ENCODE data around the gene DCTN2. TPM values are rescaled to one million over a fixed set of nuclear protein-coding genes. Genes with fewer than 3 reads are reported as not detected.
"Not testable (repeated sequence)": the region's sequence is repeated elsewhere in the genome, so short reads cannot be mapped to it uniquely, and the experiment has no call there.

DCTN2 gene
- total and polyA plus RNA-seq, 4 donors, result 28.5 to 66.6 (median 31.2) TPM

DNA sequence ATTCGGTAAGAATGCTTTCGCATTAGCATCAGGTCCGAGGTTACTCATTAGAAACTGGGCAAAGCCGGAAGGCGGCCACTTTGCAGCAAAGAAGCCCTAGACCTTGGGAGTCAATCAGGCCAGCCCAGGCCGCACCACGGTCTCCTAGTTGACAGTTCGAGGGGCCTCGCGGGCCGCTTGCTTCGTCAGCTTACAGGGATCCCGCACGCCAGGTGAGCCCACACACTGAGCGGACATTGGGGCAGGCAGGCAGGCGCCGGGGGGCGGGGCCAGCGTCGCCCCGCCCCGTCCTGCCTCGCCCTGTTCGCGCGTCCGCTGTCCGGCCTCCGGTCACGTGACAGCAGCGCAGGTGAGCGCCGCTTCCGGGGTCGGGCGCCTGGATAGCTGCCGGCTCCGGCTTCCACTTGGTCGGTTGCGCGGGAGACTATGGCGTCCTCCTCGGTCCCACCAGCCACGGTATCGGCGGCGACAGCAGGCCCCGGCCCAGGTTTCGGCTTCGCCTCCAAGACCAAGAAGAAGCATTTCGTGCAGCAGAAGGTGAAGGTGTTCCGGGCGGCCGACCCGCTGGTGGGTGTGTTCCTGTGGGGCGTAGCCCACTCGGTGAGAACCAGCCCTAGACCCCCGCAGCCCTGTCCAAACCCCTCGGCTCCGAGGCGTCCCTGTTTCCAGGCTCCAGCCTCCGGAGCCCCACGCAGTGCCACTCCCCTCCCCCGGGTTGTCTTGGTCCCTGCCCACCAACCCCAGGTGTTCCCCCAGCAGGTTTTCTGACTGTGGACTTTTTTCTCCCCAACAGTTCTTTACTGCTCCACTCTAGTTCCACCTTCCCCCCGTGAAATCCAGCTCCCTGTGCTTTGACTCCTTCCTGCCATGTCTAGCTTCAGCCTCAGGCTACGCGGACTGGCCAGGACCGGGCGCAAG is 44.1 kb upstream of the DCTN2 start, which contains the start of gene PIP4K2C:
TSS of gene PIP4K2C (plus strand) at position 329 of the 918 bp plus-strand sequence. CDS start at position 427, 98 bp downstream.
- under 1% methylated on average over 69 of the region's 69 CpGs for WGBS
- Histone ChIP-seq H3K27ac (ENCODE audit: low read depth in 1 of 2, low read length in 2 of 2) (peak within 1 kb of the TSS; percentile 54 to 55), H3K27me3 (ENCODE audit: control insufficient read depth in 4 of 4, insufficient read depth in 4 of 4, low read length in 3 of 4) (no peaks in the 10 kb centered on the region), H3K9me3 (ENCODE audit: control insufficient read depth in 4 of 4, low read length in 3 of 4) (no peaks in the 10 kb centered on the region), H3K36me3 (ENCODE audit: control insufficient read depth in 4 of 4, insufficient read depth in 3 of 4, low read depth in 1 of 4, low read length in 3 of 4) (peaks cover 0 to 10% (median 2%) of the 10 kb centered on the region in 4 donors), H3K9ac (ENCODE audit: low read depth in 1 of 2, low read length in 2 of 2) (peak within 1 kb of the TSS; percentile 63 to 76), H3K4me1 (ENCODE audit: control insufficient read depth in 4 of 4, insufficient read depth in 4 of 4, low read length in 3 of 4) (peaks cover 6 to 29% (median 18%) of the 10 kb centered on the region in 4 donors), H3K4me3 (ENCODE audit: low read depth in 1 of 3, low read length in 3 of 3) (peak within 1 kb of the TSS; percentile 77 to 97 (median 95))
- TF ChIP-seq, protein P1, sequence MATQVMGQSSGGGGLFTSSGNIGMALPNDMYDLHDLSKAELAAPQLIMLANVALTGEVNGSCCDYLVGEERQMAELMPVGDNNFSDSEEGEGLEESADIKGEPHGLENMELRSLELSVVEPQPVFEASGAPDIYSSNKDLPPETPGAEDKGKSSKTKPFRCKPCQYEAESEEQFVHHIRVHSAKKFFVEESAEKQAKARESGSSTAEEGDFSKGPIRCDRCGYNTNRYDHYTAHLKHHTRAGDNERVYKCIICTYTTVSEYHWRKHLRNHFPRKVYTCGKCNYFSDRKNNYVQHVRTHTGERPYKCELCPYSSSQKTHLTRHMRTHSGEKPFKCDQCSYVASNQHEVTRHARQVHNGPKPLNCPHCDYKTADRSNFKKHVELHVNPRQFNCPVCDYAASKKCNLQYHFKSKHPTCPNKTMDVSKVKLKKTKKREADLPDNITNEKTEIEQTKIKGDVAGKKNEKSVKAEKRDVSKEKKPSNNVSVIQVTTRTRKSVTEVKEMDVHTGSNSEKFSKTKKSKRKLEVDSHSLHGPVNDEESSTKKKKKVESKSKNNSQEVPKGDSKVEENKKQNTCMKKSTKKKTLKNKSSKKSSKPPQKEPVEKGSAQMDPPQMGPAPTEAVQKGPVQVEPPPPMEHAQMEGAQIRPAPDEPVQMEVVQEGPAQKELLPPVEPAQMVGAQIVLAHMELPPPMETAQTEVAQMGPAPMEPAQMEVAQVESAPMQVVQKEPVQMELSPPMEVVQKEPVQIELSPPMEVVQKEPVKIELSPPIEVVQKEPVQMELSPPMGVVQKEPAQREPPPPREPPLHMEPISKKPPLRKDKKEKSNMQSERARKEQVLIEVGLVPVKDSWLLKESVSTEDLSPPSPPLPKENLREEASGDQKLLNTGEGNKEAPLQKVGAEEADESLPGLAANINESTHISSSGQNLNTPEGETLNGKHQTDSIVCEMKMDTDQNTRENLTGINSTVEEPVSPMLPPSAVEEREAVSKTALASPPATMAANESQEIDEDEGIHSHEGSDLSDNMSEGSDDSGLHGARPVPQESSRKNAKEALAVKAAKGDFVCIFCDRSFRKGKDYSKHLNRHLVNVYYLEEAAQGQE (IDR thresholded peaks at IDR 0.05), result no peak
- TF ChIP-seq GABPA (IDR thresholded peaks at IDR 0.05 in 1 of 2, conservative IDR thresholded peaks at IDR 0.05 in 1 of 2) (peak in 1 of 2 donors; percentile 79), JUND (IDR thresholded peaks at IDR 0.05) (no peak), YY1 (IDR thresholded peaks at IDR 0.05) (peak; percentile 3), RAD21 (IDR thresholded peaks at IDR 0.05) (peak in 1 of 2 donors; percentile 16)
- TF ChIP-seq, protein P2, sequence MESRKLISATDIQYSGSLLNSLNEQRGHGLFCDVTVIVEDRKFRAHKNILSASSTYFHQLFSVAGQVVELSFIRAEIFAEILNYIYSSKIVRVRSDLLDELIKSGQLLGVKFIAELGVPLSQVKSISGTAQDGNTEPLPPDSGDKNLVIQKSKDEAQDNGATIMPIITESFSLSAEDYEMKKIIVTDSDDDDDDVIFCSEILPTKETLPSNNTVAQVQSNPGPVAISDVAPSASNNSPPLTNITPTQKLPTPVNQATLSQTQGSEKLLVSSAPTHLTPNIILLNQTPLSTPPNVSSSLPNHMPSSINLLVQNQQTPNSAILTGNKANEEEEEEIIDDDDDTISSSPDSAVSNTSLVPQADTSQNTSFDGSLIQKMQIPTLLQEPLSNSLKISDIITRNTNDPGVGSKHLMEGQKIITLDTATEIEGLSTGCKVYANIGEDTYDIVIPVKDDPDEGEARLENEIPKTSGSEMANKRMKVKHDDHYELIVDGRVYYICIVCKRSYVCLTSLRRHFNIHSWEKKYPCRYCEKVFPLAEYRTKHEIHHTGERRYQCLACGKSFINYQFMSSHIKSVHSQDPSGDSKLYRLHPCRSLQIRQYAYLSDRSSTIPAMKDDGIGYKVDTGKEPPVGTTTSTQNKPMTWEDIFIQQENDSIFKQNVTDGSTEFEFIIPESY (IDR thresholded peaks at IDR 0.05), result no peak
- TF ChIP-seq, protein P3, sequence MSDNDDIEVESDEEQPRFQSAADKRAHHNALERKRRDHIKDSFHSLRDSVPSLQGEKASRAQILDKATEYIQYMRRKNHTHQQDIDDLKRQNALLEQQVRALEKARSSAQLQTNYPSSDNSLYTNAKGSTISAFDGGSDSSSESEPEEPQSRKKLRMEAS (IDR thresholded peaks at IDR 0.05), result no peak
- peak; percentile 84 for DNase-seq (ENCODE audit: low spot score)

DNA sequence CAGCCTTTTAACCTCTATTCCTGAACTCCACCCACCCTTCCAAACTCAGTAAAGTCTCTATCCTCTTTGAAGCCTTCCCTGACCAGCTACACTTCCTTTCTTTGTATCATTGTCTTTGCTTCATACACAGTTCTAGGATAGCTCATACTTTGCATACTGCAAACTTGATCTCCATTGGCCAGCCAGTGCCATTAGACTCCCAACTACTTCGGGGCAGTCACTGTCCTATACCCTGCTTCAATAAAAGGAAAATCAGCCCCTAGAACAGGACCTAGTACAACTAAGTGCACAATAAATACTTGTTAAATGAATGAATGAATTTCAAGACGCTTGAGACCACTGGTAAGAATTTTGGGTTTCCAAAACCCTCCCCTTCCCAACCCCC is 43.5 kb upstream of the DCTN2 start:
- Histone ChIP-seq H3K36me3 (ENCODE audit: control insufficient read depth in 4 of 4, insufficient read depth in 3 of 4, low read depth in 1 of 4, low read length in 3 of 4) (peaks cover 0 to 6% (median 0%) of the 10 kb centered on the region in 4 donors), H3K4me1 (ENCODE audit: control insufficient read depth in 4 of 4, insufficient read depth in 4 of 4, low read length in 3 of 4) (peaks cover 6 to 31% (median 18%) of the 10 kb centered on the region in 4 donors), H3K4me3 (ENCODE audit: low read depth in 1 of 3, low read length in 3 of 3) (peak overlapping the region; percentile 77 to 97 (median 95)), H3K9me3 (ENCODE audit: control insufficient read depth in 4 of 4, low read length in 3 of 4) (no peaks in the 10 kb centered on the region), H3K9ac (ENCODE audit: low read depth in 1 of 2, low read length in 2 of 2) (no peak overlapping the region), H3K27ac (ENCODE audit: low read depth in 1 of 2, low read length in 2 of 2) (peak overlapping the region; percentile 54 to 55), H3K27me3 (ENCODE audit: control insufficient read depth in 4 of 4, insufficient read depth in 4 of 4, low read length in 3 of 4) (no peaks in the 10 kb centered on the region)
- WGBS, result 27% methylated on average over 2 of the region's 2 CpGs
- DNase-seq (ENCODE audit: low spot score), result no peak
- TF ChIP-seq, protein P2 (IDR thresholded peaks at IDR 0.05), result no peak
- TF ChIP-seq, protein P1 (IDR thresholded peaks at IDR 0.05), result no peak
- TF ChIP-seq EGR1 (IDR thresholded peaks at IDR 0.05; ENCODE audit: low read depth in 2 of 2), result no peak
- no peak for TF ChIP-seq TAF1 (conservative IDR thresholded peaks at IDR 0.05)

DNA sequence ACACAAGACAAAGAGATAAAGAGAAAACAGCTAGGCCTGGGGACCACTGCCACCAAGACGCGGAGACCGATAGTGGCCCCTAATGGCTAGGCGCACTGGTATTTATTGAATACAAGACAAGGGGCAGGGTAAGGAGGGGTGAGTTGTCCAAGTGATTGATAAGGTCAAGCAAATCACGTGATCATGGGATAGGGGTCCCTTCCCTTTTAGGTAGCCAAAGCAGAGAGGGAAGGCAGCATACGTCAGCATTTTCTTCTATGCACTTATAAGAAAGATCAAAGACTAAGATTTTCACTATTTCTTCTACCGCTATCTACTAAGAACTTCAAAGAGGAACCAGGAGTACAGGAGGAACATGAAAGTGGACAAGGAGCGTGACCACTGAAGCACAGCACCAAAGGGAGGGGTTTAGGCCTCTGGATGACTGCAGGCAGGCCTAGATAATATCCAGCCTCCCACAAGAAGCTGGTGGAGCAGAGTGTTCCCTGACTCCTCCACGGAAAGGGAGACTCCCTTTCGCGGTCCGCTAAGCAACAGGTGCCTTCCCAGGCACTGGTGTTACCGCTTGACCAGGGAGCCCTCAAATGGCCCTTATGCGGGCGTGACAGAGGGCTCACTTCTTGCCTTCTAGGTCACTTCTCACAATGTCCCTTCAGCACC is 42.1 kb upstream of the DCTN2 start:
- H3K9ac ChIP-seq (ENCODE audit: low read depth in 1 of 2, low read length in 2 of 2); DNase-seq (ENCODE audit: low spot score); H3K27ac ChIP-seq (ENCODE audit: low read depth in 1 of 2, low read length in 2 of 2); H3K4me3 ChIP-seq (ENCODE audit: low read depth in 1 of 3, low read length in 3 of 3); H3K27me3 ChIP-seq (ENCODE audit: control insufficient read depth in 4 of 4, insufficient read depth in 4 of 4, low read length in 3 of 4); H3K36me3 ChIP-seq (ENCODE audit: control insufficient read depth in 4 of 4, insufficient read depth in 3 of 4, low read depth in 1 of 4, low read length in 3 of 4); H3K9me3 ChIP-seq (ENCODE audit: control insufficient read depth in 4 of 4, low read length in 3 of 4): not testable (repeated sequence)
- 88% methylated on average over 15 of the region's 15 CpGs for WGBS
- peaks cover 6 to 31% (median 18%) of the 10 kb centered on the region in 4 donors for H3K4me1 ChIP-seq (ENCODE audit: control insufficient read depth in 4 of 4, insufficient read depth in 4 of 4, low read length in 3 of 4)
